Measurements from ENCODE around the gene C1QL1.

Gene C1QL1

DNA sequence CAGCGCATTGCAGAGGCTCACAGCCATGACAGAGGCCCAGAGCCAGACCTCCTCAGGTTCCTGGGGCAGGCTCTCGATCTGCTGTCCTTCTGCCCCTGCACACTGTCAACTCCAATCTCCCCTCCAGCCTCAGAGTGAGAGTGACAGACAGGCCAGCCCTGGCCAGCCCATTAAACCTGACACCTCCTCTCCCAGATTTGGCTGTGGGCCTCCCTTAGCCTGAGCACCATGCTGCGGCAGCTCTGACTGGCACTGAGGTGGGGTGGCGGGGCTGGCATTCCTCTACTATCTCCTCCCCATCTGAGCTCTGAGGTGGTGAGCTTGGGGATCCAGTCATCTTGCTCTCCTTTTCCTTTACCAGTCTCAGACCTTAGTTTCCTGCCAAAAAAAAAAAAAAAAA lies 15.5 kb upstream of the C1QL1 start:
- no peak overlapping the region for H3K9ac ChIP-seq (ENCODE audit: low read length)
- no peaks in the 10 kb centered on the region for H3K79me1 ChIP-seq (ENCODE audit: low read length)
- WGBS (ENCODE audit: extremely low coverage, insufficient coverage, low lambda C conversion rate): no CpG with 5 or more reads among the region's 4 CpGs
- H4K5ac ChIP-seq (ENCODE audit: low read length): no peak overlapping the region
- no peak overlapping the region for H2BK5ac ChIP-seq (ENCODE audit: low read length)
- H3K79me2 ChIP-seq (ENCODE audit: control insufficient read depth, insufficient read depth, low read length): no peaks in the 10 kb centered on the region
- H3K4me2 ChIP-seq (ENCODE audit: low read length): no peak overlapping the region
- no peak overlapping the region for H3K18ac ChIP-seq (ENCODE audit: low read length)
- no peak overlapping the region for H2AK5ac ChIP-seq (ENCODE audit: low read length)
- H3K27me3 ChIP-seq (ENCODE audit: insufficient read depth, low read length, poor library complexity): no peaks in the 10 kb centered on the region
- no peak overlapping the region for H3K4ac ChIP-seq (ENCODE audit: low read depth, low read length)
- no peak overlapping the region for H3K23ac ChIP-seq (ENCODE audit: low read length)
- no peak overlapping the region for H3K56ac ChIP-seq (ENCODE audit: low read length)
- H3K36me3 ChIP-seq (ENCODE audit: control insufficient read depth, insufficient read depth, low read length): no peaks in the 10 kb centered on the region
- no peak overlapping the region for H3K27ac ChIP-seq (ENCODE audit: low read depth, low read length)
- no peak overlapping the region for H3K4me3 ChIP-seq (ENCODE audit: low read length)
- H3K4me1 ChIP-seq (ENCODE audit: control insufficient read depth, low read depth, low read length): no peaks in the 10 kb centered on the region
- DNase-seq: no peak
- no peak overlapping the region for H2BK15ac ChIP-seq (replicated peaks; ENCODE audit: low read depth)
- H2BK120ac ChIP-seq (ENCODE audit: low read depth, low read length): no peak overlapping the region
- no peak overlapping the region for H4K8ac ChIP-seq (ENCODE audit: low read depth, low read length)

DNA sequence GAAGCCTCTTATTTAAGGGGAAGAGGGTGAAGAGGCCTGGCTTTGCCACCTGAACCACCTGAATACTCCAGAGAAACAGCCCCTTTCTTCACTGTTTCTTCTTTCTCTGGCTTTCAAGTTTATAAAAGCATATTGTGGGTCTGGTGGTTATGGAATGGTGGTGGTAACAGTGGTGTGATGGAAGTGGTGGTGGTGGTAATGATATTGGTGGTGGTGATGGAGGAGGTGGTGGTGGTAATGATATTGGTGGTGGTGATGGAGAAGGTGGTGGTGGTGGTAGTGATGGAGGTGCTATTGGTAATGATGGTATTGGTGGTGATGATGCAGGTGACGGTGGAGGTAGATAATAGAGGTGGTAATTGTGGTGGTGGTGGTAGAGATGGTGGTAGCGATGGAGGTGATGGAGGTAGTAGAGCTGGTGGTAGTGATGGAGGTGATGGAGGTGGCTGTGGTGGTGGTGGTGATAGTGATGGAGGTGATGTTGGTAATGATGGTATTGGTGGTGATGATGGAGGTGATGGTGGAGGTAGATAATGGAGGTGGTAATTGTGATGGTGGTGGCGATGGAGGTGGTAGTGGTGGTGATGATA lies 14.1 kb upstream of the C1QL1 start:
- Histone ChIP-seq H3K4me2 (ENCODE audit: low read length) (no peak overlapping the region), H2BK15ac (replicated peaks; ENCODE audit: low read depth) (no peak overlapping the region), H4K5ac (ENCODE audit: low read length) (no peak overlapping the region), H3K27ac (ENCODE audit: low read depth, low read length) (no peak overlapping the region), H3K79me1 (ENCODE audit: low read length) (no peaks in the 10 kb centered on the region), H4K8ac (ENCODE audit: low read depth, low read length) (no peak overlapping the region), H3K56ac (ENCODE audit: low read length) (no peak overlapping the region), H3K4me3 (ENCODE audit: low read length) (no peak overlapping the region), H3K4ac (ENCODE audit: low read depth, low read length) (no peak overlapping the region), H3K18ac (ENCODE audit: low read length) (no peak overlapping the region), H3K4me1 (ENCODE audit: control insufficient read depth, low read depth, low read length) (no peaks in the 10 kb centered on the region), H3K23ac (ENCODE audit: low read length) (no peak overlapping the region), H3K36me3 (ENCODE audit: control insufficient read depth, insufficient read depth, low read length) (no peaks in the 10 kb centered on the region), H2BK120ac (ENCODE audit: low read depth, low read length) (no peak overlapping the region), H3K79me2 (ENCODE audit: control insufficient read depth, insufficient read depth, low read length) (no peaks in the 10 kb centered on the region), H3K9ac (ENCODE audit: low read length) (no peak overlapping the region), H2BK5ac (ENCODE audit: low read length) (no peak overlapping the region), H3K27me3 (ENCODE audit: insufficient read depth, low read length, poor library complexity) (no peaks in the 10 kb centered on the region), H2AK5ac (ENCODE audit: low read length) (no peak overlapping the region)
- WGBS (ENCODE audit: extremely low coverage, insufficient coverage, low lambda C conversion rate): no CpG with 5 or more reads among the region's 3 CpGs
- no peak for DNase-seq

DNA sequence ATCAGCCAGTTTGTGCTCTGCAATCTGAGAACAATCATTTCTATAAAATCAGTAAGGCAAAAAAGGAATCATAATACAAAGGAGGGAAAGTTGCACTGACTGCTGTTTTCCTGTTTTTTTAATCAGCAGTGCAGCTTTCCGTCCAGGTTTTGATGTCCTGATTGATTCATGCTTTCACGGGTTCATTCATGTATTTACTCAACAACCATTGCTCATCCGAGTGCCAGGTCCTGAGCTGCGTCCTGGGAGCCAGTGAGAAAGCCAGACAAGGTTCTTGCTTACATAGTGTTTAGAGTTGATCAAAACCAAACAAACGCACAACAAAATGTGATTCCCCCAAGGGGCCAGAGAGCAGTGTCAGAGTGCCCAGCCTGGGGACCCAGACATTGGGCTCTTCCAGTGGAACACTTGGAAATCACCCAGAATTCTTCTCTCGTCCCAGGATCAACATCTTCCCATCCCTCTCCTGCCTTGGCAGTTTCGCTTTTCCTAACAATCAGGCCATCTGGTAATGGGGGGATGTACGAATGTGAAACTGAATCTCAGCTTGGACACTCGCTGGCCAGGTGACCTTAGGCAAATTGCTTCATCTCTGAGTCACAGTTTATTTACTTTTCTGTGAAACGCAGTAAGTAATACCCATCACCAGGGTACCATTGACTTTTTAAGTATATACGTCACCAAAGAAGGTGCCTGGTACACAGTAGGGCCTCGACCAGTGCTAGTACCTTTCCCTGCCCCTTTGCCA lies 13.3 kb upstream of the C1QL1 start:
- WGBS (ENCODE audit: extremely low coverage, insufficient coverage, low lambda C conversion rate): no CpG with 5 or more reads among the region's 12 CpGs
- Histone ChIP-seq H3K79me2 (ENCODE audit: control insufficient read depth, insufficient read depth, low read length) (no peaks in the 10 kb centered on the region), H3K4me1 (ENCODE audit: control insufficient read depth, low read depth, low read length) (no peaks in the 10 kb centered on the region), H3K9ac (ENCODE audit: low read length) (no peak overlapping the region), H2BK120ac (ENCODE audit: low read depth, low read length) (no peak overlapping the region), H3K56ac (ENCODE audit: low read length) (no peak overlapping the region), H3K23ac (ENCODE audit: low read length) (no peak overlapping the region), H3K27me3 (ENCODE audit: insufficient read depth, low read length, poor library complexity) (no peaks in the 10 kb centered on the region), H3K4me2 (ENCODE audit: low read length) (no peak overlapping the region), H4K5ac (ENCODE audit: low read length) (no peak overlapping the region), H2AK5ac (ENCODE audit: low read length) (no peak overlapping the region), H2BK5ac (ENCODE audit: low read length) (no peak overlapping the region), H3K79me1 (ENCODE audit: low read length) (no peaks in the 10 kb centered on the region), H4K8ac (ENCODE audit: low read depth, low read length) (no peak overlapping the region), H3K36me3 (ENCODE audit: control insufficient read depth, insufficient read depth, low read length) (no peaks in the 10 kb centered on the region), H3K18ac (ENCODE audit: low read length) (no peak overlapping the region), H2BK15ac (replicated peaks; ENCODE audit: low read depth) (no peak overlapping the region), H3K4ac (ENCODE audit: low read depth, low read length) (no peak overlapping the region), H3K4me3 (ENCODE audit: low read length) (no peak overlapping the region), H3K27ac (ENCODE audit: low read depth, low read length) (no peak overlapping the region)
- no peak for DNase-seq

DNA sequence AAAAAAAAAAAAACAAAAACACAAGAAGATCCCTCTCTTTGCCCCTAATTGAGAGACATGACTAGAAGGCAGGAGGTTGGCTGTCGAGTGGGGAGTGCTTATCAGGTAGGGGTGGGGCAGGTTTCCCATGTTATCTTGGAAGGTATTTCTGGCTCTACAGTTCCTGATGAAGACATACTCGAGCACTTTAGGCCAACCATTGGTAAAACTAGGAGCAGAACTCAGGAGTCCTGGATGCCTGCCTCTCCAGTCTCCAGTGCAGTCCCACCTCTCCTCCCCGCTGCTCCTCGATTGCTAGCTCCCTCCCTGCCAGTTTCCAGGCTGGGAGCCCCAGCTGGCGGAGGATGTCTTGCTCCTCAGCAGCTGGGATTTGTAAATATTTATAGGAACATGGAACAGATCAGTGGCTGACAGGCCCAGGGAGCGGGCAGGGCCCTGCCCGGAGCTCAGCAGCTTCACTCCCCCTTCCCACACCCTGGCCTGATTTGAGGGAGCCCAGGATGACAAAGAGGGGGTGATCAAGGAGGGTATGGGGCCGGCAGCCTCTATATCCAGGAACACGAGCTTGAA lies 11.4 kb upstream of the C1QL1 start:
- Histone ChIP-seq H2AK5ac (ENCODE audit: low read length) (no peak overlapping the region), H3K4me2 (ENCODE audit: low read length) (no peak overlapping the region), H3K27me3 (ENCODE audit: insufficient read depth, low read length, poor library complexity) (no peaks in the 10 kb centered on the region), H3K18ac (ENCODE audit: low read length) (no peak overlapping the region), H3K4me3 (ENCODE audit: low read length) (no peak overlapping the region), H4K8ac (ENCODE audit: low read depth, low read length) (no peak overlapping the region), H3K4me1 (ENCODE audit: control insufficient read depth, low read depth, low read length) (no peaks in the 10 kb centered on the region), H2BK120ac (ENCODE audit: low read depth, low read length) (no peak overlapping the region), H3K4ac (ENCODE audit: low read depth, low read length) (no peak overlapping the region), H3K79me1 (ENCODE audit: low read length) (no peaks in the 10 kb centered on the region), H2BK15ac (replicated peaks; ENCODE audit: low read depth) (no peak overlapping the region), H3K56ac (ENCODE audit: low read length) (no peak overlapping the region), H3K36me3 (ENCODE audit: control insufficient read depth, insufficient read depth, low read length) (no peaks in the 10 kb centered on the region), H3K27ac (ENCODE audit: low read depth, low read length) (no peak overlapping the region), H2BK5ac (ENCODE audit: low read length) (no peak overlapping the region), H4K5ac (ENCODE audit: low read length) (no peak overlapping the region), H3K79me2 (ENCODE audit: control insufficient read depth, insufficient read depth, low read length) (no peaks in the 10 kb centered on the region), H3K23ac (ENCODE audit: low read length) (no peak overlapping the region), H3K9ac (ENCODE audit: low read length) (no peak overlapping the region)
- no CpG with 5 or more reads among the region's 9 CpGs for WGBS (ENCODE audit: extremely low coverage, insufficient coverage, low lambda C conversion rate)
- no peak for DNase-seq

DNA sequence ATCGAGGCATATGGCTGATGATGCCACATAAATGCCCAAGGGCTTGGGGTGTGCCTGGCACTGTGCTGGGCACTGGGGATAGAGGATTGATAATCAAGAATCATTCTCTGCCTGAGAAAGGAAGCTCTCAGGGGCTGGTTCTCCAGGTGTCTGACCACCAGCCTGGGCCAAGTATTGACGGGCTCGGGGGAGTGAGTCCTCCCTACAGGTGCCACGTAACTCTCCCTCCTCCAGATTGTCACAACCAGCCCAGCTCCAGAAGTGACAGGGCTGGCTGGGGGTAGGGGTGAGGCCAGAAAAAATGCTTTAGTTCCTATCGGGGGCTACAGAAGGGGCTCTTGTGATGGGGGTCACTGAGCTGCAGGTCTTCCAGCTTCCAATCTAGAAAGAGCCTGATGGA lies 10.7 kb upstream of the C1QL1 start:
- no peaks in the 10 kb centered on the region for H3K79me1 ChIP-seq (ENCODE audit: low read length)
- no peak overlapping the region for H2BK5ac ChIP-seq (ENCODE audit: low read length)
- no peak overlapping the region for H3K4ac ChIP-seq (ENCODE audit: low read depth, low read length)
- H4K5ac ChIP-seq (ENCODE audit: low read length): no peak overlapping the region
- WGBS (ENCODE audit: extremely low coverage, insufficient coverage, low lambda C conversion rate): no CpG with 5 or more reads among the region's 5 CpGs
- no peak overlapping the region for H3K18ac ChIP-seq (ENCODE audit: low read length)
- H3K27me3 ChIP-seq (ENCODE audit: insufficient read depth, low read length, poor library complexity): no peaks in the 10 kb centered on the region
- H2BK15ac ChIP-seq (replicated peaks; ENCODE audit: low read depth): no peak overlapping the region
- H3K4me2 ChIP-seq (ENCODE audit: low read length): no peak overlapping the region
- no peak overlapping the region for H3K23ac ChIP-seq (ENCODE audit: low read length)
- H2AK5ac ChIP-seq (ENCODE audit: low read length): no peak overlapping the region
- no peak overlapping the region for H4K8ac ChIP-seq (ENCODE audit: low read depth, low read length)
- no peak overlapping the region for H3K9ac ChIP-seq (ENCODE audit: low read length)
- no peaks in the 10 kb centered on the region for H3K36me3 ChIP-seq (ENCODE audit: control insufficient read depth, insufficient read depth, low read length)
- no peaks in the 10 kb centered on the region for H3K79me2 ChIP-seq (ENCODE audit: control insufficient read depth, insufficient read depth, low read length)
- no peak for DNase-seq
- no peak overlapping the region for H3K56ac ChIP-seq (ENCODE audit: low read length)
- H3K4me1 ChIP-seq (ENCODE audit: control insufficient read depth, low read depth, low read length): no peaks in the 10 kb centered on the region
- no peak overlapping the region for H3K4me3 ChIP-seq (ENCODE audit: low read length)
- no peak overlapping the region for H3K27ac ChIP-seq (ENCODE audit: low read depth, low read length)
- no peak overlapping the region for H2BK120ac ChIP-seq (ENCODE audit: low read depth, low read length)

All from mesendoderm (in vitro differentiated cells).